NCI-H510A (cell line): Measurements from ENCODE around the gene SLC2A13.
"Not testable (repeated sequence)": the region's sequence is repeated elsewhere in the genome, so short reads cannot be mapped to it uniquely, and the experiment has no call there.

Experiments used
- DNase-seq: peaks from one replicate; lab custom pipeline; 2025; lab: John Stamatoyannopoulos, UW

Gene SLC2A13

GRCh38 chr12:39804898-39805297 is 301.0 kb downstream of the SLC2A13 start:
- DNase-seq: no peak

GRCh38 chr12:39804479-39804878 is 301.4 kb downstream of the SLC2A13 start:
- no peak for DNase-seq

DNA sequence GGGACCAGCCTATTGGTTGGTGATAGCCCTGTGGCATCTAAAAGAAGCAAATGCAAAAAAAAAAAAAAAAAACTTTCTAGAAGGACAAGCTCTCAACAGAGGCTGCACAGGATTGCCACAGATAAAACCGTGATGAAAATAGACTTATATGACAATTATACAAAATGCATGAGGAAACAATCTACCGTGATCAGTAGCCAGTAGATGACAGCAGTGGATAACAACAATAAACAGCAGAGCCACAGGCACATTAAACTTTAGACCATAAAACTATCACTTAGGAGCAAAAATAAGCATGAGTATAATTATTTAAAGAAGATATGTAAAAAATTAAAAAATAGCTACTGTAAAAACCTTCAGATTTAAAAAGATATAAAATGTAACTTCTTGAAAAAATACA is 302.7 kb downstream of the SLC2A13 start:
- DNase-seq: no peak

- no peak for DNase-seq
Observed at GRCh38 chr12:39798977-39799376, 306.9 kb downstream of the SLC2A13 start.

GRCh38 chr12:39798429-39798828 is 307.5 kb downstream of the SLC2A13 start:
- DNase-seq: no peak

DNA sequence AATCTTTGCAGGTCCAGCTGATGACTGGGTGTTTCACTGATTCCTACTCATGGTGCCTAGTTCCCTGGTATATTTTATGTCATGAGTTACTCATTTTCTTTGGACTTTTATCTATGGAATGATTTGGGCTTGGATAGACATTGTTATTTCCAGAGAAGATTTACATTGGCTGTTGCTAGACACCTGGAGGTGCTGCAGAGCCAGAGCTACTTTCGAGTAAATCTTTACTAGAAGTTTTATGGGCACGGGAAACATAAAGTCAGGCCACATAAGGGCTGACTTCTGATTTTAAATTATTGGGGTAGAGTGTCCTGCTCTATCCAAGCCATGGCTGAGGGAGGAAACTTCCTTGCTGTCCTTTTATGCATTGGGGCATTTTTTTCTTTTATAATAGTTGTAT is 310.4 kb downstream of the SLC2A13 start:
- no peak for DNase-seq

GRCh38 chr12:39792938-39793337 is 312.9 kb downstream of the SLC2A13 start:
- DNase-seq: no peak

DNA sequence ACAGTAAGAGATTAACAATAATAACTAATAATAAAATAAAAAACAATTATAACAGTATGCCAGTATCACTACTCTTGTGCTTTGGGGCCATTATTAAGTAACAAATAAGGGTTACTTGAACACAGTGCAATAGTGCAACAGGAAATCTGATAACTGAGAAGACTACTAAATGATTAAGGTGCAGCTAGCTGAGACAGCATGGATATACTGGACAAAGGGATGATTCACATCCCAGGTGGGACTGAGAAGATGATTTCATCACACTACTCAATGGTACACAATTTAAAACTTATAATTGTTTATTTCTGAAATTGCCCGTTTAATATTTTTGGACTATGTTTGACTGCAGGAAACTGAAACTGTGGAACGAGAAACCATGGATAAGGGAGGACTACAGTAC is 317.6 kb downstream of the SLC2A13 start:
- no peak for DNase-seq

- DNase-seq: not testable (repeated sequence)
Observed at GRCh38 chr12:39785814-39786213, 320.1 kb downstream of the SLC2A13 start.

DNA sequence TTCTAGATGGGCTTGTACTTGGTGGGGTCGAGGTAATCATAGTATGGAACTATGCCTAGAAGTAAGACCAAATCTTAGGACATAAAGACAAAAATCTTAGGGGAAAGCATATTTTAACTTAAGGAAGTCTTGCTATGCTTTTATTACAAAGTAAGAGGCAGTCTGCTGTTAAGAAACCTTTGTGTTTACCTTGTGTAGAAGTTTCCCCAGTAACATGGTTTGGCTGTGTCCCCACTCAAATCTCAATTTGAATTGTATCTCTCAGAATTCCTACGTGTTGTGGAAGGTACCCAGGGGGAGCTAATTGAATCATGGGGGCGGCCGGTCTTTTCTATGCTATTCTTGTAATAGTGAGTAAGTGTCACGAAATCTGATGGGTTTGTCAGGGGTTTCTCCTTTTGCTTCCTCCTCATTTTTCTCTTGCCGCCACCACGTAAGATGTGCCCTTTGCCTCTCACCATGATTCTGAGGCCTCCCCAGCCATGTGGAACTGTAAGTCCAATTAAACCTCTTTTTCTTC is 323.8 kb downstream of the SLC2A13 start:
- no peak for DNase-seq

GRCh38 chr12:39780913-39781446 is 324.9 kb downstream of the SLC2A13 start:
- DNase-seq: no peak

DNA sequence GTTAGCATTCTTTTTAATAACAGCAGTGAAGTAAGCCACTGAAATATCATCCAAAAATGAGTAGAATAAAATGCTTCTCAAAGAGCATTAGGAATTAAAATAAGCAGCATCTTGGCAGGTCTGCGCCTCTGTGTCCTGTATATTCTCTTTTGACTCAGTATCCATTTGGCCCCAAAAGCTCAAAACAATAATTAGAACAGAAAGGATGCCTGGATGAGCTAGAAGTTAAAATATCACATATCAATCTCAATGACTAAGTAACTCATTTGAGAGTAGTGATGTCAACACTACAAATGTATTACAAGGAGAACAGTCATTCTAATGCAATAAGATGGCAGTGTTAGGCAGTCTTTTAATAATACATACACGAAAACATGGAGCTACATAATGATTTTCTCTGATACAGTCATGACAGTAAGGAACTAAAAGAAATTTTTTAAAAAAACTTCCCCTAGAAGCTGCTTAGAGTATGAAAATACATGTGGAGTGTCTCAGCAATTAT is 325.4 kb downstream of the SLC2A13 start:
- DNase-seq: no peak

DNA sequence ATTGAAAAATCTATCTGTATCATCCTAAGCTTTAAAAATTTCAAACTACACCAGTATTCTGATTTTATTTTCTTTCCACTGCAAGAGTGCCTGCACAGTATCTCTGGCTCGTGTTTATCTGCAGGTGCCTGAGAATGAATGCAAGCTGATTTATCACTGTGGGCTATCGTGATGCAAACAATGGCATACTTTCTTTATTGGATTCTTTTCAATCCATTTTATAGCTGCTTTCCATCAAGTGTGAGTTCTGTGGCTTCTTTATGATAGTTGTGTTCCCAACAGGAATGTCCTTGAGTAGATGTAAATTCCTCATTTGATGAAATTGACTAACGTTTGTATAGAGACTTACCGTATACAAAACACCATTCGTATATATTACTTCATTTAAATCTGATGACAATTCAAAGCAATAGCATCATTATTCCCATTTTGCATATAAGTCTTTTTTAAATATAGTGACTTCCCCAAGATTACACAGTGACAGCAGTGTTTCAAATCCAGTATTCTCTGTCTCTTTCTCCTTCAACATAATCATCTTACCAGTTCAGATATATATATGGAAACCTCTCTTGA is 326.0 kb downstream of the SLC2A13 start:
- DNase-seq: no peak

GRCh38 chr12:39777465-39777864 is 328.4 kb downstream of the SLC2A13 start:
- no peak for DNase-seq

GRCh38 chr12:39773266-39773665 is 332.6 kb downstream of the SLC2A13 start:
- no peak for DNase-seq

DNA sequence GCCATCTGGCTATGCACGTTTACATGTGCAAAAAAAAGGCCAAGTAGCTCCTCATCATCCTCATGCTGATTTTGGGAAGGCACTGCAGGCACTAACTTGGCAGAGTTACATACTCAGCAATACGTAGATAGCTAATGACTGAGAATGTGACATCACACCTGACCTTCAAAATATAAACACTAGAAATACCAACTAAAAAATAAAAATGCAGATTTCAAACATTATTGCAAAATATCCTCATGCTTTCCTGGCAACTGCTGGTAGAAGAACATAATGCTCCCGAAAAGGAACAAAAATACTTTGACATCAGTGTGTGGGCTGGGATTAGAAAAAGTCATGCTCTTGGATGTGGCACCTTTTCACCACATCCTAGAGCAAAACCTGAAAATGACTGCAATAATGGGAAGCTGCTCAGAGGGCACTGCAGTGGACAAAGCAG is 333.0 kb downstream of the SLC2A13 start:
- DNase-seq: no peak

- DNase-seq: no peak
Observed at GRCh38 chr12:39771456-39771855, 334.4 kb downstream of the SLC2A13 start.

DNA sequence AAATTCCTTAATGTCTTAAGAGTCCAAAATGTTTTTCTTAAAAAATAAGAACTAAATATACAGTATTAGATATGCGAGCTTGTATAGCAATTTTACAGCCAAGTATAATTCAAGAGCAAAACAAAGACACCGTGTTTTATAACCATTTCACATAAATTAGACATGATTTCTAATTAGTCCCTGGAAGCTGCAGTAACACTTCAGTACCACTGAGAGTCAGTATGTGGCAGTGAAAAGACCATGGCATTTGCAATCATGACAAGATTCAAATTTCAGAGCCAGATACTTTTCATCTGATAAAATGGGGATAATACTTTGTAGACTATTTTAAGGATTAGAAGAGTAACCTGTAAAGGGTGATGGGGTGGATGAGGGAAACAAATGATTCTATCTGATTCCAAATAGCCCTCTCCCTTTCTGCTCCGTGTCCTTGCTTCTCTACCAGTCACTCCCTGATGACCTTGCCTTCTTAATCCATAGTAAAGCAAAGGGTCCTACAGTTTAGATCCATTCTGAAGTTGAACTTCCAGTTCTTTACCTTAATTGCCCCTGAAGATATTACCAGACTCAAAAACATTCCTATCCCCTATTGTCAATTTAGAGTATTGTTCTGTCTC is 340.8 kb downstream of the SLC2A13 start:
- DNase-seq: no peak

DNA sequence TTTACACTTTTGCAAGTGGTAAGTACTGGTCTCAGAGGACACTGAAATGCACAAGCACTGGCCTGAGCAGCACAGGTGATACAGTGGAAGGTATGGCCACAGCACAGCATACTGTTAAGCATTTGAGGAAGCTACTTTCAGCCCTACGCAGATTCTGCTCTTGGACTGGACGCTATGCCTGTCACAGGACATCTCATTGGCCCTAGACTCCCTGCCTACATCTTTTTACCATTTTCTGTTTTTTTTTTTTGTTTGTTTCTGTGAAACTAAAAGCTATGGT is 342.1 kb downstream of the SLC2A13 start:
- no peak for DNase-seq

DNA sequence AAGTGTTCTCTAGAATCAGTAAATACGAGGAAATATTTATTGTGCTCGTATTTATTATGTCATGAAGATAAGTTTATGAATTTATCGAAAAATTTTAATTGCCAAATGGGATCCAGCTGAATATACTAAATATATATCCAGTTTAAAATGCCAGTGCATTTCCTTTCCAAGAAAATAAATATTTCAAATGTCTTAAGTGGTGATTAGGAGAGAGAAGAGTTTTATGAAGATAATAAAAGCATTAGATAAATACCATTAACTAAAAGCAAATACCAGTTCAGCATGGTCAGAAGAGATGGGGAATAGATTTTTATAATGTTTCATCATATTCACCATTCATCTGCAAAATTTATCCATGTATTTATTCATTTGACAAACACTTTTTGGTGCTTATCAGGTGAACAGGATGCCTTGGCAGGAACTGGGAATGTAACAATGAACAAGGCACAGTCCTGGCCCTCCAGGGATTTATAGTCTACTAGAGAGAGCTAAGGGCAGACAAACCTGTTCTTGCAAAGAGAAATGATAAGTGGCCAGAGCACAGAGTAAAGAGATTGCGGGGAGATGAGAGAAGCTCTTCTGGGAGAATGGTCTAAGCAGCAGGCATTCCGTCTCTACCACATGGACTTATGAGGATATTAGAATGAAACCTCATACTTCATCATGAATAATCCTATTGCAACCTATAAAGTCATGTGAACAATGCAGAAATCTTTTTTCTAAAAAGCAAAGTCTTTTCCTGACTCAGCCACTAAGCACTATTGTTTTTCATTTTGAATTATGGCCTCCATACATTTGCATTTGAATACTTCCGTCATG is 342.6 kb downstream of the SLC2A13 start:
- no peak for DNase-seq

- no peak for DNase-seq
Observed at GRCh38 chr12:39755478-39755877, 350.4 kb downstream of the SLC2A13 start.

DNA sequence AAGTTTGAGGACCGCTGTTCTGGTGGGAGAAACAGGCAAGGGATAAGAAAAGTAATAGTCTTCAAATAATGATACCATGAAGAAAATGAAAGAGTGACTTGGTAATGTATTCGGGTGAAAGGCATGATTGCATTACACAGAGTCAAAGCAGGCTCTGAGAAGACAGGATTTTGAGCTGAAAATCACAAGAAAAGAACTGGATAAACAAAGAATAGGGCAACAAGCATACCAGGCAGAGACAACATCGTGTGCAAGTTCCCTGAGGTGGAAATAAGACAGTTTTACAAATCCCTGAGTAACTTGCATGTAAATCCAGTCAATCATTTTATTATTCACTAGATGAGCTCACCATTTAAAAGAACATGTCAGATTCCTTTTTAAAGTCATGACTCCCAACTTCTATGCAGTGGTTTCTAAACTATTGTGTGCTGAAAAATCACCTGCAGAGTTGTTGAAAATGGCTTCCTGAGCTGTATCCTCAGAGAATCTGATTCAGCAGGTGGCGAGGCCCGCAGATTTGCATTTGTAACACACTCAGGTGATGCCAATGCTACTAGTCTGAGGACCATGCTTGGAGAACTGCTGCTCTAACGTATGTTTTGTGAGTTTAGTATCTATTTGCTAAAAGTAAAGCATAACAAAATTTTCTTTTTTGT is 353.3 kb downstream of the SLC2A13 start:
- DNase-seq: no peak
